Parathyroid adenoma (tissue), 2 donors: ENCODE data around the gene CPVL.

Source experiments
- H2AFZ ChIP-seq: fragments of 300-600 bp; sonication (generic); one replicate; pipeline ENCODE4 v1.7.0; 2017; ENCODE audit warnings: antibody characterized with exemption, mild to moderate bottlenecking
- H3K27ac ChIP-seq: fragments of 300-600 bp; sonication (generic); one replicate; pipeline ENCODE4 v1.7.0; 2017
- H3K27me3 ChIP-seq: fragments of 300-600 bp; sonication (generic); one replicate; pipeline ENCODE4 v1.7.0; 2017; ENCODE audit warnings: low read length; ENCODE audit not compliant: control insufficient read depth, insufficient read depth
- H3K36me3 ChIP-seq: fragments of 300-600 bp; sonication (generic); one replicate; pipeline ENCODE4 v1.7.0; 2017; ENCODE audit warnings: low read length; ENCODE audit not compliant: control insufficient read depth, insufficient read depth
- H3K4me1 ChIP-seq: fragments of 300-600 bp; sonication (generic); one replicate; pipeline ENCODE4 v1.7.0; 2017; ENCODE audit warnings: control low read depth
- H3K4me2 ChIP-seq: fragments of 300-600 bp; sonication (generic); one replicate; pipeline ENCODE4 v1.7.0; 2017; ENCODE audit warnings: low read length
- H3K4me3 ChIP-seq: fragments of 300-600 bp; sonication (generic); one replicate; pipeline ENCODE4 v1.7.0; 2017; ENCODE audit warnings: low read depth, low read length
- H3K79me2 ChIP-seq: fragments of 300-600 bp; sonication (generic); one replicate; pipeline ENCODE4 v1.7.0; 2017; ENCODE audit warnings: control low read depth
- H3K9ac ChIP-seq: fragments of 300-600 bp; sonication (generic); one replicate; pipeline ENCODE4 v1.7.0; 2017; ENCODE audit warnings: mild to moderate bottlenecking
- H3K9me3 ChIP-seq: fragments of 300-600 bp; sonication (generic); one replicate; pipeline ENCODE4 v1.7.0; 2017; ENCODE audit warnings: low read length; ENCODE audit not compliant: control insufficient read depth
- CTCF ChIP-seq: fragments of 300-600 bp; sonication (generic); IDR thresholded peaks from one replicate; pipeline ENCODE4 v1.7.0; 2017; ENCODE audit warnings: antibody characterized with exemption, mild to moderate bottlenecking
- donor health status: primary hyperparathyroidism.

The CPVL gene

DNA sequence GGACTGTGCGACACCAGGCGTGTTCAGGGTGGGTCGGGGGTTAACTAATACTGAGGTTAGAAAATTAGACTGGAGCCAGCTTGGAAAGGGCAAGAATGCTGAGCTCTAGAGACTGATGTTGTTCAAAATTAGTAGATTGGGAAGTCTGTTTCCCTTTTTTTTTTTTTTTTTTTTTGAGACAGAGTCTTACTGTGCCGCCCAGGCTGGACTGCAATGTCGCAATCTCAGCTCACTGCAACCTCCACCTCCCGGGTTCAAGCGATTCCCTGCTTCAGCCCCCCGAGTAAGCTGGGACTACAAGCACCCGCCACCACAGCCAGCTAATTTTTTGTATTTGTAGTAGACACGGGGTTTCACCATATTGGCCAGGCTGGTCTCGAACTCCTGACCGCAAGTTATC is 2.7 kb upstream of the CPVL start:
- H3K27me3 ChIP-seq = peaks cover 3% of the 10 kb centered on the region
- H3K9me3 ChIP-seq = no peaks in the 10 kb centered on the region
- H3K4me3 ChIP-seq = no peak overlapping the region
- no peaks in the 10 kb centered on the region for H3K4me1 ChIP-seq
- no peak overlapping the region for H3K4me2 ChIP-seq
- H3K9ac ChIP-seq = no peak overlapping the region
- no peak overlapping the region for H2AFZ ChIP-seq
- TF ChIP-seq CTCF = no peak
- H3K79me2 ChIP-seq = no peaks in the 10 kb centered on the region
- H3K27ac ChIP-seq = no peak overlapping the region
- no peaks in the 10 kb centered on the region for H3K36me3 ChIP-seq

- Histone ChIP-seq H3K27me3 (peaks cover 3% of the 10 kb centered on the region), H3K9me3 (no peaks in the 10 kb centered on the region), H3K79me2 (no peaks in the 10 kb centered on the region), H3K4me1 (no peaks in the 10 kb centered on the region), H2AFZ (no peak overlapping the region), H3K27ac (no peak overlapping the region), H3K4me2 (no peak overlapping the region), H3K36me3 (no peaks in the 10 kb centered on the region), H3K4me3 (no peak overlapping the region), H3K9ac (no peak overlapping the region)
- no peak for TF ChIP-seq CTCF
Measured at GRCh38 chr7:29147821-29148220, 1.5 kb upstream of the CPVL start.

DNA sequence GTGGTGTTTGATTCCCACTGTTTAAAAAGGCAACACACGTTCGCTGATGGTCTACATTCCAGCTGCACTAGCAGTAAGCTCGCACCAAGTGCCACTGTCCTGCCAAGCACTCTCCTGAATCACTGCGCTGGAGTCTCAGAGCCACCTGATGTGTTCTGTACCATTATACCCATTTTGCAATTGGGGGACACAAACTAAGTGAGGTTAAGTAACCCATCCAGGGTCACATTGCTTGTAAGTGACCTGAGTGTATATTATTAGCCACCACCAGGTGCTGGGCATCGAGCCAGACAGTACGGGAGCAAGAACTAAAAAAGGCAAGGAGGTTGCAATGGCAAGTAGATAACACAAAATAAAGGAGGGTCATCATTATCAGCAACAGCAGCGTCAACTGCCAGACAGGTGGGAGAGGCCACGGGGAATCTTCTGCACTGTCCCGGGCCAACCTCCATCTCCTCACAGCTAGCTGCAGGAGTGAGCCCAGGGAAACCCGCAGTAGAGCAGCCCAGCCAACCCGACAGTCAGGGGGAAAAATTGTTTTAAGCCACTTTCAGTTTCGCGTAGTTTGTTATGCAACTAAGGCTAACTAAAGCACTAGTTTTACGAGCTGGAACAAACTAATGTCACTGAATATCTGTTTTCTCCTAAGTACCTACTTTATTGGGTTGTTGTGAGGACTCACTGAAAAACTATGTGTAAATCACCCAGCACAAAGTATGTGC is 712 bp upstream of the CPVL start:
- TF ChIP-seq CTCF = no peak
- H3K36me3 ChIP-seq = no peaks in the 10 kb centered on the region
- H3K4me2 ChIP-seq = peak overlapping the region; percentile 69
- no peaks in the 10 kb centered on the region for H3K4me1 ChIP-seq
- no peaks in the 10 kb centered on the region for H3K79me2 ChIP-seq
- peak overlapping the region; percentile 3 for H3K4me3 ChIP-seq
- peaks cover 3% of the 10 kb centered on the region for H3K27me3 ChIP-seq
- H2AFZ ChIP-seq = no peak overlapping the region
- H3K9me3 ChIP-seq = no peaks in the 10 kb centered on the region
- no peak overlapping the region for H3K9ac ChIP-seq
- no peak overlapping the region for H3K27ac ChIP-seq

DNA sequence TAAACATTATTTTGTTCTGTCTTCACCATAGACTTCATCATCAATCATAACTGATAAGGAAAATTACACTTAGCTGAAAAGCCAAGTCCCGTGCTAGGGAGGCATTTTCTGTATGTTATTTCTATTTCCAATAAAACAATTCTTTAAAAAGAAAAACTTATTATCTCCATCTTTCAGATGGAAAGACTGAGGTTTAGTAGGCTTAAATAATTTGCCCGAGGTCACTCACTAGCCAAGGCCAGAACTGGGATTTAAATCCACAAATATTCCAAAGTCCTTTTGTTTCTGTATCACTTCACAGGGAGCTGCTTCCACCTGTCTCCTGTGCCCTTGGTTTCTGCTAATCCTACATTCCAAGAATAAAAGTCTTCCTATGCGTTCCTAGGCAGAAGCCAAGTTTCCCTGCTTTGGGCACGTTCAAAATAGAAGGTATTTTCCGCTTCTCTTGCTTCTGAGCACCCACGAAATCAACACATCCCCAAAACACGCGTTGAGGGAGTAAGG is 732 bp downstream of the CPVL start:
- H3K79me2 ChIP-seq = no peaks in the 10 kb centered on the region
- no peaks in the 10 kb centered on the region for H3K4me1 ChIP-seq
- H3K9ac ChIP-seq = no peak overlapping the region
- H3K36me3 ChIP-seq = no peaks in the 10 kb centered on the region
- H3K27me3 ChIP-seq = peaks cover 3% of the 10 kb centered on the region
- H2AFZ ChIP-seq = peak overlapping the region; percentile 46
- H3K4me2 ChIP-seq = peak overlapping the region; percentile 69
- peak overlapping the region; percentile 3 for H3K4me3 ChIP-seq
- no peak for TF ChIP-seq CTCF
- H3K9me3 ChIP-seq = no peaks in the 10 kb centered on the region
- H3K27ac ChIP-seq = no peak overlapping the region

DNA sequence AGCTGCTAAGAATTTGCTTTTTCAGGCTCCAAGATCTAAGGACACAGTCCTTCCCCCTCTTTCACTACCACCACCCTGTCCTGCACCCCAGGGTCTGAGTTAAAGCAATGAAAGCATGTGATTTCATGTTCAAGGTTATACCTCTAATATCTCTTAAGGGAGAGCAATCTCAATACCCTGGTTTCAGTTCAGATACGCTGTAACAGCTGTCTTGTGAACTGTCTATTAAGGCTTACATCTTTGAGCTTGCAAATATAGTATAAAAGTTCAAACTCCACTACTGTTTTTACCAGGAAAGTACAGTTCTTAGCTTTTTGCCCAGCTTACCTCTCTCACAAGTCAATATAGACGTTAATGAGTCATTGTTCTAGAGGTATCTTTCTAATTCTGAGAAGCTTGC is 2.6 kb downstream of the CPVL start:
- Histone ChIP-seq H3K79me2 (no peaks in the 10 kb centered on the region), H3K4me1 (no peaks in the 10 kb centered on the region), H3K27ac (no peak overlapping the region)

More for the DNA sequence above, 2.6 kb downstream of the CPVL start:
- Histone ChIP-seq H3K9me3 (no peaks in the 10 kb centered on the region), H3K27me3 (peaks cover 3% of the 10 kb centered on the region), H2AFZ (no peak overlapping the region), H3K9ac (no peak overlapping the region), H3K4me3 (no peak overlapping the region), H3K36me3 (no peaks in the 10 kb centered on the region), H3K4me2 (no peak overlapping the region)
- TF ChIP-seq CTCF = no peak
